Measurements from ENCODE around the gene VAV3. TPM values are rescaled to one million over a fixed set of nuclear protein-coding genes. Genes with fewer than 3 reads are reported as not detected.

Gene VAV3
- total and polyA plus RNA-seq, 2 of the 8 experiments (the other 6 are each of a cell fraction or from before 2014, with no cell fraction given) = 2.9 to 7.9 TPM

DNA sequence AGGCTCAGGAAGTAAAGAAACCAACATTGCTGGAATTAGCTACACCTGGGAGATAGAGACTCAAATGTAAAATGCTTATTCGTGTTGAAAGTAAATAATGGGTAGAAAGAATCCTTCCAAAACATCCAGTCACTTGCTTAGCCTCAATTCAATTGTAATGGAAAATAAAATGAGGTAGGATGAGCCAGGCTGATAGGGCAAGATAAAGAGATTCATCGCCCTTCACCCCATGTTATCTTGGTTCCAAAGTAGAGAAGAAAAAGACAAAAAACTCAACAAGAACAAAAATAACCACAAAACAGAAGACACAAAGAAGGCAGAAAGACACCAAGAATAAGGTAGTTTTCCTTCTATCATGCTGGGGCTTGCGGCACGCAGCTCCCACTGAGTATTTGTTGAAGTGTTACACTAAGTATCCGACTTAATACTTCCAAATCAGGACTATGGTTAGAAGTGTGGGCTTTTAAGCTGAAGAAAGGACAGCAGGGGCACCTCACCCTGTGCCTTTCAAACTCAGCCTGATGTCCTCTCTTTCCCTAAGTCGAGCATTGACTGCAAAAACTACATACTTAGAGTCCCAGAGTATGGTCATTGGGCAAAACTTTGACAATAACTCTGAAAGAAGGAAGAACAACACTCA lies 202.1 kb downstream of the VAV3 start (continued):
- no peak for TF ChIP-seq SP4 (IDR thresholded peaks at IDR 0.05; ENCODE audit: low read length)
- TF ChIP-seq TBP (IDR thresholded peaks at IDR 0.05; ENCODE audit: low read depth, low read length) = no peak
- TF ChIP-seq SIX5 (IDR thresholded peaks at IDR 0.05; ENCODE audit: low read depth, low read length) = no peak
- TF ChIP-seq SAP30 (IDR thresholded peaks at IDR 0.05; ENCODE audit: insufficient read depth, insufficient replicate concordance, low read length) = no peak
- no peak for TF ChIP-seq YY1 (IDR thresholded peaks at IDR 0.05; ENCODE audit: low read depth, low read length)
- TF ChIP-seq SIRT6 (IDR thresholded peaks at IDR 0.05; ENCODE audit: low read length) = no peak
- TF ChIP-seq NRF1 (IDR thresholded peaks at IDR 0.05; ENCODE audit: low read depth, low read length) = no peak
- TF ChIP-seq RBBP5 (IDR thresholded peaks at IDR 0.05; ENCODE audit: borderline replicate concordance, low read depth, low read length) = no peak
- no peak for TF ChIP-seq RAD21 (IDR thresholded peaks at IDR 0.05 in 1 of 2, conservative IDR thresholded peaks at IDR 0.05 in 1 of 2; ENCODE audit: low read depth in 2 of 2, low read length in 2 of 2)
- TF ChIP-seq EP300 (IDR thresholded peaks at IDR 0.05; ENCODE audit: borderline replicate concordance in 1 of 2, low read depth in 2 of 2, low read length in 2 of 2) = no peak
- TF ChIP-seq JUND (IDR thresholded peaks at IDR 0.05; ENCODE audit: low read length) = no peak
